ENCODE results near the gene FECH. TPM values are rescaled to one million over a fixed set of nuclear protein-coding genes. Genes with fewer than 3 reads are reported as not detected.

Gene FECH
- total and polyA plus RNA-seq, 4 donors: 4.5 to 107 (median 20.4) TPM

DNA sequence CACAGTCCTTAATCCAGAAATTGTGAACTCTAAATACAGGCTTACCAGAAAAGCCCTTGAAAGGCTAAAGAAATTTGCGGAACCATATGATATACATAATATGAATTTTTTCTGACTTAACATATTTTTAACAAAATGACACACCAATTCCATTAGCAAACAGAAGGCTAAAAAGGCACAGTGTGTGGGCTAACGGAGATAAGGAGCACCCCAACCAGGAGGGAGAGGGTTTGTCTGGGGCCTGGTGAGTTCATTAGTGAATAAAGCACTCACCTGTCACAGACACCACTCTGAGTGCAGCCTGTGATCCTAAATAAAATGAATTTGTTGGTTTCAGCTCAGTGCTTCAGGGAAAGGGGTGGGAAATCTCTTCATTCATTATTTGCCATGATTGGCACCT lies 2.7 kb upstream of the FECH start:
- H3K9me3 ChIP-seq (ENCODE audit: control insufficient read depth in 4 of 4, insufficient read depth in 3 of 4, low read length in 3 of 4): no peaks in the 10 kb centered on the region
- no peak overlapping the region for H3K9ac ChIP-seq (ENCODE audit: insufficient read depth in 1 of 2, low read length in 2 of 2)
- H3K27me3 ChIP-seq (ENCODE audit: control insufficient read depth in 3 of 3, insufficient read depth in 3 of 3, low read length in 2 of 3): no peaks in the 10 kb centered on the region
- no peak for TF ChIP-seq CTCF (IDR thresholded peaks at IDR 0.05; ENCODE audit: control extremely low read depth, extremely low read depth)
- ATAC-seq (ENCODE audit: insufficient read depth, low FRiP score): no peak
- H3K4me3 ChIP-seq: no peak overlapping the region
- H3K27ac ChIP-seq (ENCODE audit: low read depth in 1 of 2, low read length in 1 of 2): no peak overlapping the region
- H3K4me1 ChIP-seq (ENCODE audit: control insufficient read depth in 5 of 5, insufficient read depth in 5 of 5, low read length in 5 of 5): peaks cover 0 to 10% (median 8%) of the 10 kb centered on the region in 5 donors
- no peak for DNase-seq
- 85 to 90% methylated on average over 2 of the region's 2 CpGs for WGBS, 2 donors
- no peaks in the 10 kb centered on the region for H3K36me3 ChIP-seq (ENCODE audit: control insufficient read depth in 4 of 4, insufficient read depth in 4 of 4, low read length in 4 of 4)

GRCh38 chr18:57587098-57587661 lies 678 bp upstream of the FECH start:
- Histone ChIP-seq H3K27me3 (ENCODE audit: control insufficient read depth in 3 of 3, insufficient read depth in 3 of 3, low read length in 2 of 3) (no peaks in the 10 kb centered on the region), H3K9ac (ENCODE audit: insufficient read depth in 1 of 2, low read length in 2 of 2) (peak overlapping the region; percentile 47 to 53), H3K27ac (ENCODE audit: low read depth in 1 of 2, low read length in 1 of 2) (peak overlapping the region in 1 of 2 donors; percentile 86), H3K4me1 (ENCODE audit: control insufficient read depth in 5 of 5, insufficient read depth in 5 of 5, low read length in 5 of 5) (peaks cover 0 to 10% (median 8%) of the 10 kb centered on the region in 5 donors), H3K4me3 (no peak overlapping the region), H3K9me3 (ENCODE audit: control insufficient read depth in 4 of 4, insufficient read depth in 3 of 4, low read length in 3 of 4) (no peaks in the 10 kb centered on the region), H3K36me3 (ENCODE audit: control insufficient read depth in 4 of 4, insufficient read depth in 4 of 4, low read length in 4 of 4) (peaks cover 0 to 5% (median 2%) of the 10 kb centered on the region in 4 donors)
- DNase-seq (no peak), ATAC-seq (ENCODE audit: insufficient read depth, low FRiP score) (no peak)
- no peak for TF ChIP-seq CTCF (IDR thresholded peaks at IDR 0.05; ENCODE audit: control extremely low read depth, extremely low read depth)
- WGBS, 2 donors: 85 to 91% methylated on average over 12 of the region's 12 CpGs

DNA sequence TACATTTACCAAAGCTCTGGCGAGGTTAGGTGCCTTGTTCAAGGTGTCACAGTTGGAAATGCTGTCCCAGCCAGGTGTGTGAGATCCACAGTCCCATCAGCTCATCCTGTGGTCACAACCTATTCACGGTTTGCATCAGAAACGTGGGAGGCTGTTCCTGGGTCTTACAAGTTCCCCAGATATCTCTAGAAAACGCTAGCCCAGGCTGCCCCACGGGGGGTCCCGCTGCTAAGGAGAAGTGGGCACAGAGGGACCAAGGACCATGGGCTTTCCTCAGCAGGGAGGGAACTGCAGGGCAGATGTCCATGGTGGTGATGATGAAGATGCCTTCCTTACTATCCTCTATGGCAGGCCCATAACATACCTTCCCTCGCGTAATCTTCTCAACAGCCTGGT lies 649 bp downstream of the FECH start:
- peak overlapping the region; percentile 53 to 92 for H3K9ac ChIP-seq (ENCODE audit: insufficient read depth in 1 of 2, low read length in 2 of 2)
- peak overlapping the region; percentile 76 for H3K4me3 ChIP-seq
- H3K36me3 ChIP-seq (ENCODE audit: control insufficient read depth in 4 of 4, insufficient read depth in 4 of 4, low read length in 4 of 4): peaks cover 0 to 11% (median 2%) of the 10 kb centered on the region in 4 donors
- ATAC-seq (ENCODE audit: insufficient read depth, low FRiP score) (peak; percentile 13), DNase-seq (peak in 2 of 3 donors; percentile 11 to 12)
- peaks cover 0 to 10% (median 8%) of the 10 kb centered on the region in 5 donors for H3K4me1 ChIP-seq (ENCODE audit: control insufficient read depth in 5 of 5, insufficient read depth in 5 of 5, low read length in 5 of 5)
- H3K27me3 ChIP-seq (ENCODE audit: control insufficient read depth in 3 of 3, insufficient read depth in 3 of 3, low read length in 2 of 3): no peaks in the 10 kb centered on the region
- no peak for TF ChIP-seq CTCF (IDR thresholded peaks at IDR 0.05; ENCODE audit: control extremely low read depth, extremely low read depth)
- peak overlapping the region in 1 of 2 donors; percentile 92 for H3K27ac ChIP-seq (ENCODE audit: low read depth in 1 of 2, low read length in 1 of 2)
- WGBS, 2 donors: 16 to 23% methylated on average over 8 of the region's 8 CpGs
- H3K9me3 ChIP-seq (ENCODE audit: control insufficient read depth in 4 of 4, insufficient read depth in 3 of 4, low read length in 3 of 4): no peaks in the 10 kb centered on the region

DNA sequence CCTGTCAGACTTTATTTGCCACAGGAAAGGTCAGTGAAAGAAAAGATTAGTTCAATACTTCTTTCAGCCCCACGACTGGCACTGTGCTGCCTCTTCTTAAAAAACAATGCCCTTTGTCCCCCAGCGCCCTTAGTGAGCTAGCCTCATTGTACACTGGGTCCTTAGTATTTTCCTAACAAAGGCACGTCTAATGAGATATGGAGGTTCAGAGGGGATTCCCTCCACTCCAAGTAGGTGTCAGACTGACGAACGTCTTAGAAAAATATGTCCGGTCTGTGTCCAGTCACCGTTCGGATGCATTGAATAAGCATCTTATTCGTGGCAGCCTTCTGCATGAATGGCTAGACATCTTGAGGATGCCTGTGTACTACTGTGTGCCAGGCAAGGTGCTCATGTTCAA lies 1.1 kb downstream of the FECH start:
- Histone ChIP-seq H3K36me3 (ENCODE audit: control insufficient read depth in 4 of 4, insufficient read depth in 4 of 4, low read length in 4 of 4) (peaks cover 0 to 11% (median 2%) of the 10 kb centered on the region in 4 donors), H3K27me3 (ENCODE audit: control insufficient read depth in 3 of 3, insufficient read depth in 3 of 3, low read length in 2 of 3) (no peaks in the 10 kb centered on the region), H3K9me3 (ENCODE audit: control insufficient read depth in 4 of 4, insufficient read depth in 3 of 4, low read length in 3 of 4) (no peaks in the 10 kb centered on the region), H3K27ac (ENCODE audit: low read depth in 1 of 2, low read length in 1 of 2) (no peak overlapping the region), H3K4me3 (no peak overlapping the region), H3K9ac (ENCODE audit: insufficient read depth in 1 of 2, low read length in 2 of 2) (peak overlapping the region; percentile 53 to 92), H3K4me1 (ENCODE audit: control insufficient read depth in 5 of 5, insufficient read depth in 5 of 5, low read length in 5 of 5) (peaks cover 0 to 10% (median 8%) of the 10 kb centered on the region in 5 donors)
- DNase-seq (peak in 1 of 3 donors; percentile 14), ATAC-seq (ENCODE audit: insufficient read depth, low FRiP score) (no peak)
- WGBS, 2 donors: 49 to 70% methylated on average over 9 of the region's 9 CpGs
- TF ChIP-seq CTCF (IDR thresholded peaks at IDR 0.05; ENCODE audit: control extremely low read depth, extremely low read depth): no peak

Measured in lung (tissue), 12 donors.